Hematopoietic multipotent progenitor cell (in vitro differentiated cells): Measurements from ENCODE around the gene GNL1. TPM values are rescaled to one million over a fixed set of nuclear protein-coding genes. Genes with fewer than 3 reads are reported as not detected.

ENCODE experiments used
- DNase-seq, 3 donors: peaks; one replicate each; pipeline ENCODE4 v3.0.0-alpha.2; 2011 to 2015; ENCODE audit warnings: low read depth in 2 of 3, low spot score in 2 of 3
- total RNA-seq: library from RNA; depleted of rRNA; stranded (reverse); fragments of >200 nt; gene quantifications from one replicate; pipeline ENCODE4 v1.2.3, GENCODE V29; 2012

Gene GNL1, protein sequence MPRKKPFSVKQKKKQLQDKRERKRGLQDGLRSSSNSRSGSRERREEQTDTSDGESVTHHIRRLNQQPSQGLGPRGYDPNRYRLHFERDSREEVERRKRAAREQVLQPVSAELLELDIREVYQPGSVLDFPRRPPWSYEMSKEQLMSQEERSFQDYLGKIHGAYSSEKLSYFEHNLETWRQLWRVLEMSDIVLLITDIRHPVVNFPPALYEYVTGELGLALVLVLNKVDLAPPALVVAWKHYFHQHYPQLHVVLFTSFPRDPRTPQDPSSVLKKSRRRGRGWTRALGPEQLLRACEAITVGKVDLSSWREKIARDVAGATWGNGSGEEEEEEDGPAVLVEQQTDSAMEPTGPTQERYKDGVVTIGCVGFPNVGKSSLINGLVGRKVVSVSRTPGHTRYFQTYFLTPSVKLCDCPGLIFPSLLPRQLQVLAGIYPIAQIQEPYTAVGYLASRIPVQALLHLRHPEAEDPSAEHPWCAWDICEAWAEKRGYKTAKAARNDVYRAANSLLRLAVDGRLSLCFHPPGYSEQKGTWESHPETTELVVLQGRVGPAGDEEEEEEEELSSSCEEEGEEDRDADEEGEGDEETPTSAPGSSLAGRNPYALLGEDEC
- total RNA-seq, result 46.6 TPM

DNA sequence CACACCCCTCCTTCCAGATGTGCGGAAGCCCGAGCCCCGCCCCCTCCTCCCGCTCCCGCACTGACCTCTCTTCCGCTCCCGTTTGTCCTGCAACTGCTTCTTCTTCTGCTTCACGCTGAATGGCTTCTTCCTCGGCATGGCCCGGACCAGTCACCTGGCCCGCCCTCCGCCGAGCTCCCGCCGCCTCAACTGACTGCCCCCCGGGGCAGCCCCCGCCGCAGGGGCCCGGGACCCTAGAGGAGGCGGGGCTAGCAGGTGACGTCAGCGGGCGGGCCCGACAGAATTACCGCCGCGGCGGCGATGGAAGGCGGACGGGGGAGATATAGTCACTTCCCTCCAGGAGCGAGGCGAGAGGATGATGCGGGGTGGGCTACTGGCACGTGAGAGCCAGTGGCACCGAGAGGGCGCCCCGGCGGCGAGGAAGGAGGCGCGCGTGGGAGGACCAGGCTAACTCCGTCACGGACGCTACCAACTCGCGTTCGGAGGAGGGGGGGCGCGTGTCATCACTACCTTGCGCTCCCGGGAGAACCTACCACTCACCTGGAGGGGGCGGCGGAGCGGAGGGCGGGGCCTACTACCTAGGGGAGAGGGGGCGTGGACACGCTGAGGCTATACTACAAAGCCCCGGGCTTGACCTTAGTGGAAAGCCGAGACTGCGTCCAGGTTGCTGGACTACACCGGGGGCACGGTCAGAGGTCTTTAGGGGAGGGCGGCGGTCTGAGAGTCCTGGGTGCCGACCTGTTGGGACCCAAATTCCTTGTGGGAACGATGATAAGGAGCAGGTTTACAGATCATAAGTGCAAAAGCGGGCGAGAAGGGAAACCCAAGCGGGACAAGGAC lies at the start of gene GNL1:
GNL1 (minus strand) TSS at position 424 of the 840 bp plus-strand sequence; CDS start at position 138, 286 bp downstream.
- DNase-seq, result peak; percentile 97

DNA sequence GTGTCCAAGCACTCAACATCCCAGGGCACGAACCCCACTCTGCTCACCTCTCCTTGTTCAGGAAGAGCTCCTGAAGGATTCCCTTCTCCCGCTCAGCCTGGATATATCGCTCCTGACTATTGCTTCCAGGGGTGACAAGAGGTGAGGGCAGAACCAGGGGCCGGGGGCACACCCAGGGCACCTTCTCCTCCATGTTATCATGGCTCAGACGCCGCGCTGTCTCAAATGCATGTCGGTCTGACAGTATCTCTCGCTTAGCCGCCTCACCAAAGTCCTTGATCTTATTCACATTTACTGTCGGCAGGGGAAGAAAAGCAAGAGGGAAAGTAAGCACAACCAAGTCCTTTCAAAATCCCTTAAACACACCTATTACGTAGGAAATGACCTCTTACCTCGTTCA lies 47.7 kb upstream of the GNL1 start:
- DNase-seq, result no peak

DNA sequence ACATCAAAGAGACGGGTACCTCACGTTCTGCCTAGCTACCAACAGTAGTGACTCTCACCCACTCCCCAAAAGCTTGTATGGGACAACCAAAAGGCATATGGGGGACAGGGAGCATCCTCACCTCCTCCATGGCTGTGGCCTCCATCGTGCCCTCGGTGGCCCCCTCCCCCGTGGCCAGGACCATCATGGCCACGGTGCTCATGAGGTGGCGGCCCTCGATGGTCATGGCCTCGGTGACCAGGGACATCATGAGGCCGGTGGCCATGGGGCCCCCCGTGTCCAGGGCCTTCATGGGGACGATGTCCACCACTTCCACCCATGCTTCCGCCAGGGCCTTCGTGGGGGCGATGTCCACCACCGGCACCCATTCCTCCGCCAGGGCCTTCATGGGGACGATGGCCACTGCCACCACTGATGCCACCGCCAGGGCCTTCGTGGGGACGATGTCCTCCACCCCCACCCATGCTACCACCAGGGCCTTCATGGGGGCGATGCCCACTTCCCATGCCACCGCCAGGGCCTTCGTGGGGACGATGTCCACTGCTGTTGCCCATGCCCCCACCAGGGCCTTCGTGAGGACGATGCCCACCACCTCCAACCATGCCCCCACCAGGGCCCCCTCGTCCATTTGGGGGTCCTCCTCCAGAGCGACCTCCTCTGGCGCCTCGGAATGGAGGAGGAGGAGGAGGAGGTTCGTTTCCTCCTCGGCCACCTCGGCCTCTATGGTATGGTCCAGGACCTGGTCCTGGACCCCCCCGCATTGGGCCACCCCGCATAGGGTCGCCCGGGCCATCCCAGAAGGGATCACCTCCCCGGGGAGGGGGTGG lies 45.7 kb upstream of the GNL1 start:
- DNase-seq, result no peak

DNA sequence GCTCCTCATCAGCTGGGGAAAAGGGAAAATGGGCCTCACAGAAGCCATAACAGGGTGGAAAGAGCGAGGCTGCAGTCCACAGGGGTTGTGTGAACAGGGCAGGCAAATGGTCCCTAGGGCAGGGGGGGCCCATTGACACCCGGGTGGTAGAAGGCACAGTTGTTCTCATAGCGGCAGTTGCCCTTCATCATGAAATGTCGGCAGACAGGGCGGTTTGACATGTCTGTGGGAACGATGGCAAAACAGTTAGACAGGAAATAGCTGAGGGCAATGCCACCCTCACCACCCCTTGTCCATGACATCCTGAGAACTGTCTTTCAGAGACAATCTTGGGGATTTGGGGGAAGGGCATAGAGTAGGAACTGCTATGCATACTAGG lies 45.1 kb upstream of the GNL1 start:
- no peak for DNase-seq

DNA sequence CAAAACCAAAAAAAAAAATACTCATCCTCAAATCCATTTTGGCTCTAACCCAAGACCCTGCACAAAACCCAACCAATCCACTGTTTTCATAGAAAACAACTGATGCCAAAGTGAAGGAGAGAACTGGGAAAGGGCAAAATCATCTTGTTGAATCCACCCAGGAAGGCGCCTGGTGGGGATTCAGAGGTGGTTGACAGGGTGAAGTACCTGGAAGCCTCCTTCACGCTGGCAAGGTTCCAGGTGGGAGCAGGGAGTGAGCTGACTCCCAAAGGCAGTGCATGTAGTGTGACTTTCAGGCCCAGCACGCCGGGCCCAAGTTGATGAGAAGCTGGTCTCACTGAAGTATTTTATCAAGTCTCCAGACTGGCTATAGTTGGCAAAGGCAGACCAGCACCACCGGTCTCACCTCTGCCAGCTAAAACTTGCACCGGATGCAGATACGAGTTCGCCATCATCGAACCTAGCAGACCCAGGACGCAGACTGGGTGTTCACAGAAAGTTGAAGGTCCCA lies 44.2 kb upstream of the GNL1 start:
- no peak for DNase-seq

DNA sequence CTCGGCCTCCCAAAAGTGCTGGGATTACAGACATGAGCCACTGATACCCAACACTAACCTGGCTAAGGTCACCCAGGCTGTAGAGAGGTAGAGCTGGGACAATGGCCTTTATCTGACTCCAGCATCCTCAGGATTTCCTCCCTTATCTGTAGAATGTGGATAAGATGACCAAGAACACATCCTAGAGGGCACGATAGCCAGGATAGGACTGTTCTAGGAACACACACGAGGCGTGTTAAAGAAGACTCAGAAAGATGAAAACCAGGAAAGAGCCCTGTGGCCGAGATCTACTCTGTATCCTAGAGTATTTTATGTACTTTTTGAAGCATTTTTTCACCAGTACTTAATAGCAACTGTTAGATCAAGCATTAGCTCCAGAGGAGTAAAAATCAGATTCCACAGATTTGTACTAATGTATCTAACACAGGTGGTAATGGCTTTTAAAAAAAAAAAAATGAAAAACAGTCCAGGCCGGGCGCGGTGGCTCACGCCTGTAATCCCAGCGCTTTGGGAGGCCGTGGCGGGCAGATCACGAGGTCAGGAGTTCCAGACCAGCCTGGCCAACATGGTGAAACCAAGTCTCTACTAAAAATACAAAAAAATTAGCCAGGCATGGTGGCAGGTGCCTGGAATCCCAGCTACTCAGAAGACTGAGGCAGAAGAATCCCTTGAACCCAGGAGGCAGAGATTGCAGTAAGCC lies 43.5 kb upstream of the GNL1 start:
- DNase-seq, result no peak

DNA sequence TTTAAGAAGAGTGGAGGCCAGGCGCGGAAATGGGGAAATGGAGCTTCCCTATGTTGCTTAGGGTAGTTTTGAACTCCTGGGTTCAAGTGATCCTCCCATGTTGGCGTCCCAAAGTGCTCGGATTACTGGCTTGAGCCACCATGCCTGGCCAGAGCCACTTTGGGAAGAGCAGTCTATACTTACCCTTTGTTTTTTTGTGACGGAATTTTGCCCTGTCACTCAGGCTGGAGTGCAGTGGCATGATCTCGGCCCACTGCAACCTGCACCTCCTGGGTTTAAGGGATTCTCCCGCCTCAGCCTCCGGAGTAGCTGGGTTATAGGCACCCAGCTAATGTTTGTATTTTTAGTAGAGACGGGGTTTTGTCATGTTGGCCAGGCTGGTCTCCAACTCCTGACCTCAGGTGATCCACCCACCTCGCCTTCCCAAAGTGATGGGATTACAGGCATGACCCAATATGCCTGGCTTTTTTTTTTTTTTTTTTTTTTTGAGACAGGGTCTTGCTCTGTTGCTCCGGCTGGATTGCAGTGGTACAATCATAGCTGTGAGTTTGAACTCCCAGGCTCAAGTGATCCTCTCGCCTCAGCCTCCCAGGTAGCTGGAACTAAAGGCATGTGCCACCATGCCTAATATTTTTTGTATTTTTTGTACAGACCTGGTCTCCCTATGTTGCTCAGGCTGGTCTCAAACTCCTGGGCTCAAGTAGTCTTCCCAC lies 42.8 kb upstream of the GNL1 start:
- no peak for DNase-seq

DNA sequence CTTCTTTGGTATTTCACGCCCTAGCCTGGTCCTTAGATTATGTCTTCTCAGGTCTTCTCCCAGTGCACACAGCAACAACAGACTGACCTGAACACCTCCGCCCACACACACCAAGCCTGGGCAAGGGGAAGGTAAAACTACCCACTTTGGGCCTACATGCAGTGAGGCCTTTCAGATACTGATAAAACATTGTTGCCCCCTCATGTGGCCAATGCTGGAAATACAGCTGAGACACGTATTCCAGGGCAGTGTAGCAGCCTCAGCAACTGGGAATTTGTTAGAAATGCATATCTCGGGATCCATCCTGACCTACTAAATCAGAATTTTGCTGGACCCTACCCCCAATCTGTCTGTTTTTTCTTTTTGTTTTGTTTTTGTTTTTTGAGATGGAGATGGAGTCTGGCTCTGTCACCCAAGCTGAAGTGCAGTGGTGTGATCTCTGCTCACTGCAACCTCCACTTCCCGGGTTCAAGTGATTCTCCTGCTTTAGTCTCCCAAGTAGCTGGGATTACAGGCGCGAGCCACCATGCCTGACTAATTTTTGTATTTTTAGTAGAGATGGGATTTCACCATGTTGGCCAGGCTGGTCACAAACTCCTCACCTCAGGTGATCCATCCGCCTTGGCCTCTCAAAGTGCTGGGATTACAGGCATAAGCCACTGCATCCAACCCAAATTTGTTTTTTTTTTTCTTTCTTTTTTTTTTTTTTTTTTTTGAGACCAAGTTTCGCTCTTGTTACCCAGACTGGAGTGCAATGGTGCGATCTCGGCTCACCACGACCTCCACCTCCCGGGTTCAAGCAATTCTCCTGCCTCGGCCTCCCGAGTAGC lies 41.2 kb upstream of the GNL1 start:
- peak; percentile 55 to 83 (median 66) for DNase-seq

DNA sequence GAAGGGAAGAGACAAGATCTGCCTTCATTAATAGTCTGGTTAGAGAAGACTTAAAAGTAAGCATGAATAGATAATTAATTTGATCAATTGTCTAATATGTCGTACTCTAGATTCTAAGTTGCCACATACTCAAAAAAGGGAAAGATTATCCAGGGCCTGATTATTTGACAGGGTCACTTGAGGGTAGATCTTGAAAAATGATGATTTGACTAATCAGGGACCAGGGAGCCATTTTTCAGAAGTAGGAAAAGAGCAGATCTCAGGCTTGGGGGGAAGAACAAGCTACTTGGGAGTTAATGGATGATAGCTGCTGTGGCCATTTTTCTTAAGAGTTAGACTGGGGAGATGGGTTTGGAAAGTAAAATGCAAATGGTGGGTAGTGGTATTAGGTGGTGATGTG lies 36.0 kb upstream of the GNL1 start:
- no peak for DNase-seq

DNA sequence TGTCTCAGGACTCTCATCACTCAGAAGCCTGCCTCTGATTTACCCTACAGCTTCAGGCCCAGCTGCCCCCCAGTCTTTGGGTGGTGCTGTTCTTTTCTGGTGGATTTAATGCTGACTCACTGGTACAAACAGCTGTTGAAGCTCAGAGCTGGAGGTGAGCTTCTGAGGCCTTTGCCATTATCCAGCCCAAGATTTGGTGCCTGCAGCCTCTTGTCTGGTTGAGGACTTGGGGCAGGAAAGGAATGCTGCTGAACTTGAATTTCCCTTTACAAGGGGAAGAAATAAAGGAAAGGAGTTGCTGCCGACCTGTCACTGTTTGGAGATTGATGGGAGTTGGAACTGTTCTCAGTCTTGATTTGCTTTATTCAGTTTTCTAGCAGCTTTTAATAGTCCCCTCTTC lies 34.7 kb upstream of the GNL1 start:
- DNase-seq, result no peak

DNA sequence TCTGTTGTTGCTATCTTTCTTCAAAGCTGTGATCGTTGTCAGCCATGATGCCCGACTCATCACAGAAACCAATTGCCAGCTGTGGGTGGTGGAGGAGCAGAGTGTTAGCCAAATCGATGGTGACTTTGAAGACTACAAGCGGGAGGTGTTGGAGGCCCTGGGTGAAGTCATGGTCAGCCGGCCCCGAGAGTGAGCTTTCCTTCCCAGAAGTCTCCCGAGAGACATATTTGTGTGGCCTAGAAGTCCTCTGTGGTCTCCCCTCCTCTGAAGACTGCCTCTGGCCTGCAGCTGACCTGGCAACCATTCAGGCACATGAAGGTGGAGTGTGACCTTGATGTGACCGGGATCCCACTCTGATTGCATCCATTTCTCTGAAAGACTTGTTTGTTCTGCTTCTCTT lies 34.2 kb upstream of the GNL1 start:
- DNase-seq, result no peak

DNA sequence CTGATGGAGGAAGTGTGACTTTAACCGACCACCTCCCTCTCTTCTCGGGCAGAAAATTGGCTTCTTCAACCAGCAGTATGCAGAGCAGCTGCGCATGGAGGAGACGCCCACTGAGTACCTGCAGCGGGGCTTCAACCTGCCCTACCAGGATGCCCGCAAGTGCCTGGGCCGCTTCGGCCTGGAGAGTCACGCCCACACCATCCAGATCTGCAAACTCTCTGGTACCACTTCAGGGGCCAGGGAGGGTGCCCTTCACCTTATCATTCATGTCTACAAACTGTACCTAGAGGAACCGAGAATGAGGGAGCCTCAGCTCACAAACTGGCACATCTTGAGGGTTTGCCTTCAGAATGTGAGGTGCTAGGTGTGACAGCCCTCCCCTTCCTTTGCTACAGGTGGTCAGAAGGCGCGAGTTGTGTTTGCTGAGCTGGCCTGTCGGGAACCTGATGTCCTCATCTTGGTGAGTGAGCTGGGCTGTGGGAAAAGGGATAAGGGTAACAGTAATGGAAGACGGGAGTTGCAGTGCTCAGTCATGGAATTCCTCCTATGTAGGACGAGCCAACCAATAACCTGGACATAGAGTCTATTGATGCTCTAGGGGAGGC lies 33.6 kb upstream of the GNL1 start:
- DNase-seq, result no peak

DNA sequence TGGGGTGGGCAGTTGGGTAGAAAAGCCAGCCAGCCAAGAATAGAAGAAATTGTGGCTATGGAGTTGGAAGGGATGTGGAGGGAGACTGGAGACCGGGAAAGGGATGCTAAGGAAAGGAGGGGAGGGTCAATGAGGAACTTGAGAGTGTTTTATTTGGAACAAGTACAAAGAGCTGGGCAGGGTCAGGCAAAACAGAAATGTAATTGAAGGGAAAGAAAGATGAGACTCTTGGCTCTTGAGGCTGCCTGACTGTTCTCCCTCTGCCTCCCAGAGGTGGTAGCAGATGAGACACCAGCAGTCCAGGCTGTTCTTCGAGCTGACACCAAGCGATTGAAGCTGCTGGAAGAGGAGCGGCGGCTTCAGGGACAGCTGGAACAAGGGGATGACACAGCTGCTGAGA lies 27.6 kb upstream of the GNL1 start:
- no peak for DNase-seq

DNA sequence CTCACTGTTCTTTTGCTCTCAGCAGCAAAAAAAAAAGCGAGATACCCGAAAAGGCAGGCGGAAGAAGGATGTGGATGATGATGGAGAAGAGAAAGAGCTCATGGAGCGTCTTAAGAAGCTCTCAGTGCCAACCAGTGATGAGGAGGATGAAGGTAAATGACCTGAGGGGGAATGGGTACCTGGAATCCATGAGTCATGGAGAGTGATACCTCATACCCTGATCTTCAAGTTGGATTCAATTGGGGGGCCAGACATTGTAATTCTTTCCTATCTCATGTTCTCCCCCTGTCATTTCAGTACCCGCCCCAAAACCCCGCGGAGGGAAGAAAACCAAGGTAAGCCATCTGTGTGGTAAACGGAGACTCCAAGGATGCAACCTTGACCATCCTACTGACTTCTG lies 21.8 kb upstream of the GNL1 start:
- DNase-seq, result no peak

DNA sequence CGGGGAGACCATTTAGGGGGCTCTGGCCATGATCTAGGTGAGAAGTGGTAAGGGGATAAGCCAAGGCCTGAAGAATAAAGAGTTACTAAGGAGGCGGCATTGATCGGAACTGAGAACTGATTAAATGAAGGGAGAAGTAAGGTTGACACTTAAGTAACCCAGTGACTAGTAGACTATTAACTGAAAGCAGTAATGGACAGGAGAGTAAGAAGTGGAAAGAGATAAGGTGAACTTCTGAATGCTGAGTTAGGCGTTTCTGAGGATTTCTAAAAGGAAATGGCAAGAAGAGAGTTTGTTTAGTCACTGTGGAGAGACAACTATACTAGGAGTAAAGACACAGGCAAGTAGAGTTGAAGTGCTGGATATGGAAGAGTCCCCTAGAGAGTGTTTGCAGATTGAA lies 16.8 kb upstream of the GNL1 start:
- DNase-seq, result no peak

DNA sequence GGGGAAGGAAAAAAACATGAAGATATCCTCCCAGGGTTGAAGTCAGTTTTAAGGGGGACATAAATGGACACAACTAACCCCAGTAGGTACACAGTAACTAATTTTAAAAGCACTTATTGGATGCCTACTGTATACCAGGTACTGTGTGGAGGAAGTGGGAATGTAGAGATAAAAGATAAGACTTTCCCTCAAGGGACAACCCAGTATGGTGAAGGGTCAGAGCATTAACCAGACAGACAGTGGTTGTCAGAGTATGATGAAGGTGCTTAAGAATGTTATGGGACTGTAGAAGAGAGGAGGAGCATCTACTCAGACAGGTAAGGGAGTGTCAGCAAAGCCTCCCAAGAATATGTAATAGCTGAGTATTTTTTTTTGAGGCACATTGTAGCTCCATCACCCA lies 15.9 kb upstream of the GNL1 start:
- no peak for DNase-seq

DNA sequence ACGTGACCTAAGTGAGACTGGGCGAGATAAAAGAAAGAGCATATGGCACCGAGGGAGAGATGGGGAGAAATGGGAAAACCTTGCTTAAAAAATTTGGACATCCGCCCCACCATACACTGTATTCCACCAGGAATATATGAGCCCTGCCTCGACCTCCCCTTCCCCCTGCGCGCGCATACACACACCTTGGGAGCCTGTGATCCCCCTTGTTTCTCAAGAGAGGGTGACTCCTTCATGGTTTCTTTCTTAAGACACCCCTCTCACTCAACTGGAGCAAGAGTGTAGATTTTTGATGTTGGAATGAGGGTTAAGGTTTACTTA lies 15.4 kb upstream of the GNL1 start:
- DNase-seq, result no peak

DNA sequence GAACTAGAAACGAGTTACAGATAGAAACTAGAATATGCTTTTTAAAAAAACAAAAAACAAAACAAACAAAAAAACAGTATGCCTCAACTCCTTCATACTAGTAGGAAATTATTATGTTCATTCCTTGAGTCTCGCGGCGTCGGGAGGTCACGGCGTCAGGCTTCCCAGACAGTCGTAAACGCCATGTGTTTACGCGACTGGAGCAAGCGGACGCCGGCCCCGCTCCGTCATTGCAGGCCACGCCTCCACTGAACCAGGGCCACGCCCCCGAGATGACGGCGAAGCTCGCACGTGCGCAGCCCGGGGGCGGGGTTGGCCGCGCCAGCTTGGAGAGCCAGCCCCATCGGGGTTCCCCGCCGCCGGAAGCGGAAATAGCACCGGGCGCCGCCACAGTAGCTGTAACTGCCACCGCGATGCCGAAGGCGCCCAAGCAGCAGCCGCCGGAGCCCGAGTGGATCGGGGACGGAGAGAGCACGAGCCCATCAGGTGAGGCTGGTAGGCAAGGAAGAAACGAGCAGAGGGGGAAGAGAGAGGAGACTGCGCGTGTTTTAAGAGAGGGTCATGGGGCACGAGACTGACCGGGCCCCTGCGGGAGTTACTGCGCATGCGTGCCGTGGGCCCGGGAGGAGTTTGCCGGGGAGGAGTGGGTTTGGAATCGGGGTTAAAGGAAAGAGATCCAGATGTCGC lies 14.9 kb upstream of the GNL1 start, which contains the start of gene ABCF1:
ABCF1 (plus strand) TSS at position 368 of the 687 bp plus-strand sequence; CDS start at position 414, 46 bp downstream.
- DNase-seq, result peak; percentile 97 to 99 (median 98)
